ENCODE results near the gene TNFRSF21. TPM values are rescaled to one million over a fixed set of nuclear protein-coding genes. Genes with fewer than 3 reads are reported as not detected.

Gene TNFRSF21
- total RNA-seq, 3 donors from 2014 or later: 10.2 to 21.4 (median 20.9) TPM

DNA sequence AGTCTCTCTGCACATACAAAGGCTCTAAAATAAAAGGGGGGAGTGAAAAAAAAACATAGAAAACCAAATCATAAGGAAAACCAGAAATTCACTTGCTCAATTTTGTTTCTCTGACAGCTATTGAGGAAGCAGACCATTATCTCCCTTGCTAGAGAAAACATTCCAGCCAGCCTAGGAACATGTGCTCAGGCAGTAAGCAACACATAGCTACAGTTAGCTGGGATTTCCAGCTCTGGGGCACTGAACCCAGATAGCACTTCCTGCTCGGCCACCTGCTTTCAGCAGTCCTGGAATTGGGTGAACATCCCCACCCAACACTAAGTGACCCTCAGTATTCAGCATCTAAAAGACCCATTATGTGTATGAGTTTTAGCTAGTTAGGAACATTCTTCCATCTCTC is 61.3 kb downstream of the TNFRSF21 start:
- H3K36me3 ChIP-seq: no peaks in the 10 kb centered on the region
- no peak overlapping the region for H3K27ac ChIP-seq
- TF ChIP-seq POLR2A (IDR thresholded peaks at IDR 0.05): no peak
- TF ChIP-seq, protein P1, sequence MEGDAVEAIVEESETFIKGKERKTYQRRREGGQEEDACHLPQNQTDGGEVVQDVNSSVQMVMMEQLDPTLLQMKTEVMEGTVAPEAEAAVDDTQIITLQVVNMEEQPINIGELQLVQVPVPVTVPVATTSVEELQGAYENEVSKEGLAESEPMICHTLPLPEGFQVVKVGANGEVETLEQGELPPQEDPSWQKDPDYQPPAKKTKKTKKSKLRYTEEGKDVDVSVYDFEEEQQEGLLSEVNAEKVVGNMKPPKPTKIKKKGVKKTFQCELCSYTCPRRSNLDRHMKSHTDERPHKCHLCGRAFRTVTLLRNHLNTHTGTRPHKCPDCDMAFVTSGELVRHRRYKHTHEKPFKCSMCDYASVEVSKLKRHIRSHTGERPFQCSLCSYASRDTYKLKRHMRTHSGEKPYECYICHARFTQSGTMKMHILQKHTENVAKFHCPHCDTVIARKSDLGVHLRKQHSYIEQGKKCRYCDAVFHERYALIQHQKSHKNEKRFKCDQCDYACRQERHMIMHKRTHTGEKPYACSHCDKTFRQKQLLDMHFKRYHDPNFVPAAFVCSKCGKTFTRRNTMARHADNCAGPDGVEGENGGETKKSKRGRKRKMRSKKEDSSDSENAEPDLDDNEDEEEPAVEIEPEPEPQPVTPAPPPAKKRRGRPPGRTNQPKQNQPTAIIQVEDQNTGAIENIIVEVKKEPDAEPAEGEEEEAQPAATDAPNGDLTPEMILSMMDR (IDR thresholded peaks at IDR 0.05): no peak
- no peak for TF ChIP-seq POLR2AphosphoS5 (IDR thresholded peaks at IDR 0.05)
- DNase-seq (ENCODE audit: low spot score in 2 of 2): no peak
- H3K4me3 ChIP-seq: no peak overlapping the region
- intact Hi-C loops (cut with DNase I; ENCODE audit: low total_unique reads): no loop called here
- H3K4me1 ChIP-seq: no peaks in the 10 kb centered on the region
- no peaks in the 10 kb centered on the region for H3K9me3 ChIP-seq
- H3K27me3 ChIP-seq: no peaks in the 10 kb centered on the region

DNA sequence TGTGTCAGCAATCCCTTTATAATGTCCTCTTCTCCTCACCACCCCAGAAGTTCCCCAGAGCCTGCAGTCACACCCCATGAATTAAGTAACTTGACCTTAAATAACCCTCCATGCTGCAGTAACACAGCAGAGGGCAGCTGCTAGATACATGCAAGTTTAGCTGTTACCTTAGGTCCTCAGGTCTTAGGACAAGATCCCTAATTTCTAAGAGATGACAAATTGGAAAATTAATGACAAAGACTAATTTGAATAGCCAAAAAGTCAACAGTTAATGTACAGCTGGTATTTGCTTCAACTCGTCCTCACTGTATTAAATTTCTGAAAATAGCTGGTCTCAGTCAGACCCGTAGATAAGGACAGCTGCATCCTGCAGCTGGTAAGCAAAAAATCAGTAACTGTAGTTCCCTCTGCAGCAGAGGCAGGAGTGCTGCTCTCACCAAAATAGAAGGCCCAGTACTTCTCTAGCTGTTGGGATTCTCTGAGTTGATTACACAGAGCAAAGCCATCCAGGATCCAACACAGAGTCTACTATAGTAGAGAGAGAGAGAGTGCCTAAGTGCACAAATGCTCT is 62.4 kb downstream of the TNFRSF21 start:
- Histone ChIP-seq H3K4me1 (peaks cover 0 to 1% of the 10 kb centered on the region in 2 donors), H3K4me3 (no peak overlapping the region), H3K9me3 (no peaks in the 10 kb centered on the region), H3K36me3 (no peaks in the 10 kb centered on the region), H3K27ac (no peak overlapping the region), H3K27me3 (no peaks in the 10 kb centered on the region)
- DNase-seq (ENCODE audit: low spot score in 2 of 2): no peak
- intact Hi-C loops (cut with DNase I; ENCODE audit: low total_unique reads): no loop called here
- TF ChIP-seq, protein P1 (IDR thresholded peaks at IDR 0.05): no peak
- TF ChIP-seq POLR2AphosphoS5 (IDR thresholded peaks at IDR 0.05) (no peak), POLR2A (IDR thresholded peaks at IDR 0.05) (no peak)

DNA sequence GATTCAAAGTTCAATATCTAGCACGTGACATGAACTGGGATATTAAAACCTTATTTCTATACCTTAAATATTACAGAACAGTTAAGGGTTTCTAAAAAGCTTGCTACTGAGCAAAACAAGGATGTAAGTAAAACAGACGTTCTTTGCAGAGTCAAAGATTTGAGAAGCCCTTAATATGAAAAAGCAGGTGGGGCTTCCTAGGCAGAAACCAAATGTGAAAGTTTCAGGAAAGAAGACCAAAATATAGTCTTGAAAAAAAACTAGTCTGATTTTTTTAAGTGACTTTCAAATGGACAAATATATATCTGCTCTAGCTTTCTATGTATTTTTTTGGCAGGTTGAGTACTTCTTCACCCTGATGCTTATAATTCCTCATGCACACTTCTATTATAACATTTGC is 63.2 kb downstream of the TNFRSF21 start:
- TF ChIP-seq POLR2A (IDR thresholded peaks at IDR 0.05) (no peak), POLR2AphosphoS5 (IDR thresholded peaks at IDR 0.05) (no peak)
- TF ChIP-seq, protein P1 (IDR thresholded peaks at IDR 0.05): no peak
- Histone ChIP-seq H3K9me3 (no peaks in the 10 kb centered on the region), H3K4me1 (peaks cover 0 to 7% of the 10 kb centered on the region in 2 donors), H3K4me3 (no peak overlapping the region), H3K36me3 (no peaks in the 10 kb centered on the region), H3K27me3 (no peaks in the 10 kb centered on the region), H3K27ac (no peak overlapping the region)
- intact Hi-C loops (cut with DNase I; ENCODE audit: low total_unique reads): no loop called here
- no peak for DNase-seq (ENCODE audit: low spot score in 2 of 2)

DNA sequence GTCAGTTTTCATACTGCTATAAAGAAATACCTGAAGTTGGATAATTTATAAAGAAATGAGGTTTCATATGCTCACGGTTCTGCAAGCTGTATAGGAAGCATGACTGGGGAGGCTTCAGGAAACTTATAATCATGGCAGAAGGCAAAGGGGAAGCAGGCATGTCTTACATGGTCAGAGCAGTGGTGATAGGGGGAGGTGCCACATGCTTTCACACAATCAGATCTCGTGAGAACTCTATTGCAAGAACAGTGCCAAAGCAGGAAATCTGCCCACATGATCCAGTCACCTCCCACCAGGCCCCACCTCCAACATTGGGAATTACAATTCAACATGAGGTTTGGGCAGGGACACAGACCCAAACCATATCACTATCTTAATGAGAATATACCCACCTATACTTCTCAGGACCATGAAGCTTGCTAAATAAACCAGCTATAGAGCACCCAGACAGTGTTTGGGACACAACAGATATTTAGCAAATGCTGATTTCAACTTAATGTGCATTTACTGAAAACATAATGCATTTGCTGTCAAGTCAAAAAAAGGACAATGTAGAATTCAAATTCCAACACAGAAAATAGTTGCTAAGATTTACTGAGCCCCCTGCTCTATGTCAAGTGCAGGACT is 63.8 kb downstream of the TNFRSF21 start:
- no peaks in the 10 kb centered on the region for H3K36me3 ChIP-seq
- no peak for DNase-seq (ENCODE audit: low spot score in 2 of 2)
- H3K9me3 ChIP-seq: no peaks in the 10 kb centered on the region
- H3K27me3 ChIP-seq: no peaks in the 10 kb centered on the region
- no peak for TF ChIP-seq POLR2AphosphoS5 (IDR thresholded peaks at IDR 0.05)
- TF ChIP-seq POLR2A (IDR thresholded peaks at IDR 0.05): no peak
- TF ChIP-seq, protein P1 (IDR thresholded peaks at IDR 0.05): no peak
- intact Hi-C loops (cut with DNase I; ENCODE audit: low total_unique reads): no loop called here
- peaks cover 0 to 7% of the 10 kb centered on the region in 2 donors for H3K4me1 ChIP-seq
- H3K27ac ChIP-seq: no peak overlapping the region
- H3K4me3 ChIP-seq: no peak overlapping the region
